GM19023 (cell line): Measurements from ENCODE around the gene ZNF316.
"Not testable (repeated sequence)": the region's sequence is repeated elsewhere in the genome, so short reads cannot be mapped to it uniquely, and the experiment has no call there.

Experiments used
- ATAC-seq: cut with Tn5 transposase; IDR thresholded peaks from one replicate; pipeline ENCODE4 v1.9.1; 2021; ENCODE audit warnings: mild to moderate bottlenecking, moderate library complexity; ENCODE audit not compliant: unreplicated experiment

ZNF316 gene

DNA sequence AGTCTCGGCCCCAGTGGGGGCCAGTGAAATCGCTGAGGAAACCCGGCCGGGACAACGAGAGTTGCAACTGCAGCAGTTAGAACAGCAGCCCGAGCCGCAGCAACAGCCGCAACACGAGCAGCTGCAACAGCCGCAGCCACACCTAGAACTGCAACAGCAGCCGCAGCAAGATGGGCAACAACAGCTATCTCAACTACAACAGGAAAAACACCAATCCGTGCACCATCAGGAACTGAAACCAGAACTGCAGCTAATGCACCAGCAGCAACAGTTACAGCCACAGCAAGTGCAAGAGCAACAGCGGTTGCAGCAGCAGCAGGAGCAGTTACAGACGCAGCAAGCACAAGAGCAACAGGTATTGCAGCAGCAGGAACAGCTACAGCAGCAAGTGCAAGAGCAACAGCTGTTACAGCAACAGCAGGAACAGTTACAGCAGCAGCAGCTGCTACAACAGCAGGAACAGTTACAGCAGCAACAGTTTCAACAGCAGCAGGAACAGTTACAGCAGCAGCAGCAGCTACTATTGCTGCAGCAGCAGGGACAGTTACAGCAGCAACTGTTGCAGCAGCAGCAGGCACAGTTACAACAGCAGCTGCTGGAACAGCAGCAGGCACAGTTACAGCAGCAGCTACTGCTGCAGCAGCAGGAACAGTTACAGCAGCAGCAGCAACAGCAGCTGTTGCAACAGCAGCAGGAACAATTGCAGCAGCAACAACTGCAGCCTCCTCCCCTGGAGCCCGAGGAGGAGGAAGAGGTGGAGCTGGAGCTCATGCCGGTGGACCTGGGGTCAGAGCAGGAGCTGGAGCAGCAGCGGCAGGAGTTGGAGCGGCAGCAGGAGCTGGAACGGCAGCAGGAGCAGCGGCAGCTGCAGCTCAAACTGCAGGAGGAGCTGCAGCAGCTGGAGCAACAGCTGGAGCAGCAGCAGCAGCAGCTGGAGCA, 15.7 kb upstream of the ZNF316 start:
- no peak for ATAC-seq

DNA sequence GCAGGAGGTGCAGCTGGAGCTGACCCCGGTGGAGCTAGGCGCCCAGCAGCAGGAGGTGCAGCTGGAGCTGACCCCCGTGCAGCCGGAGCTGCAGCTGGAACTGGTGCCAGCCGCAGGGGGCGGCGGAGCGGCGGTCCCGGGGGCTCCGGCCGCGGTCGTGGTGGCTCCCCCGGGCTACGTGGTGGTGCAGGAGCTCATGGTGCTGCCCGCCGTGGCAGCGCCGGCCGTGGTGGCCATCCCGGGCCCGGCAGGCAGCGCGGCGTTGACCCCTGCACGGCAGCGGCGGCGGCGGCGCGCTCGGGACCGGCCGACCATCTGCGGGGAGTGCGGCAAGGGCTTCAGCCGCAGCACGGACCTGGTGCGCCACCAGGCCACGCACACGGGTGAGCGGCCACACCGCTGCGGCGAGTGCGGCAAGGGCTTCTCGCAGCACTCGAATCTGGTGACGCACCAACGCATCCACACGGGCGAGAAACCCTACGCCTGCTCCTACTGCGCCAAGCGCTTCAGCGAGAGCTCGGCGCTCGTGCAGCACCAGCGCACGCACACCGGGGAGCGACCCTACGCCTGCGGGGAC, 14.9 kb upstream of the ZNF316 start:
- no peak for ATAC-seq

DNA sequence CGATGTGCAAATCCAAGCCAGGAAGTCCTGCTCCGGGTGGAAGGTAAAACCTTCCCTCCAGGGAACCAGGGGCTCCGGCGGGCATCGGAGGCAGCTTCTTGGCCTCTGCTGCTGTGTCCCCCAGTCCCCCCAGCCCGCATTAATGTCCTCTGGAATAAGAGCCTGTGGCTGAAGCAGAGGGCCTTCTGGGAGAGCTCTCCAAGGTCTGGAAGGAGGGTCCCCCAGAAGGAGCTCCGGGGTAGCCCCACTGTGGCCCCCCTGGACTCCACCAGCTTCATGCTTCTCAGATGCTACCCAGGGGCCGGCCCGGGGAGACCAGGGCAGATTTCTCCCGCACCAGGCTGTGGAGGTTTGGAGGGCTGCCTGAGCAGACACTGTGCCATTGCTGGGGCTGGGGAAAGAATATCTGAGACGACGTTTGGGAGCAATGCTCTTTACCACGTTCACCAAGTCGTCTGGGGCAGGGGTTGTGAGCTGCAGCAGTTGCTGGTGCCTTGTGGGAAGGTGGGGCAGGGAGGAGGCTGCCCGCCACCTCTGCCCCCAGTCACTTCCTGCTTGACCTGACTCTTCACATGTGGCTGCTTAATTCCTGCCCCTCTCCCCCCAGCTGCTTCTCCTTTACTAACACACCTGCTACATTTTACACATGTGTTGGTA, 13.4 kb upstream of the ZNF316 start:
- ATAC-seq: no peak

DNA sequence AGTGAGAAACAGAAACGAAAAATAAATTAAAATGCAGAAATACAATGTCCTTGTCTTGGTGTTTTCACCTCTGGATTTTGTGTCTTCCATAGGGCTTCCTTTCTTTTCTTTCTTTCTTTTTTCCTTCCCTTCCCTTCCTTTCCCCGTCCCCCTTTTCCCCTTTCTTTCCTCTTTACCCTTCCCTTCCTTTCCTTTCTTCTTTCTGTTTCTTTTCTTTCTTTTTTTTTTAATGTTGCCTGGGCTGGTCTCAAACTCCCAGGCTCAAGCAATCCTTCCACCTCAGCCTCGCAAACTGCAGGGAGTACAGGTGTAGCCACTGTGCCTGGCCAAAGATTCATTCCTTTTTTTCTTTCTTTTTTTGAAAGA, 12.9 kb upstream of the ZNF316 start:
- ATAC-seq: no peak

DNA sequence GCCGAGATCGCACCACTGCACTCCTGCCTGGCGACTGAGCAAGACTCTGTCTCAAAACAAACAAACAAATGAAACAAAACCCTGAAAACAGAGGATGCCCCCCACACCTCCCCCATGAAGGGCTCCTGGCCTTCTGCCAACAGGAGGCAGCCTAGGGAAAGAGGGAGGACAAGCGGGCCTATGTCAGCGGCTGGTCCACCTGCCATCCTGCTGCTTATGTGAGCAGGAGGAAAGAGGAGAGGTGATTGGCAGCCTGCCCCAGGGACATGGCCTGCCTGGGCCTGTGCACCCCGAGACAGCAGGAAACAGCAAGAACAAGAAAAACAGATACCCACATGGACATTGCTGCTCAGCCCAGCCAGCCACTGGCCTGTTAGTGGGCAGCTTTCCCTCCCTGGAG, 9.1 kb upstream of the ZNF316 start:
- no peak for ATAC-seq

DNA sequence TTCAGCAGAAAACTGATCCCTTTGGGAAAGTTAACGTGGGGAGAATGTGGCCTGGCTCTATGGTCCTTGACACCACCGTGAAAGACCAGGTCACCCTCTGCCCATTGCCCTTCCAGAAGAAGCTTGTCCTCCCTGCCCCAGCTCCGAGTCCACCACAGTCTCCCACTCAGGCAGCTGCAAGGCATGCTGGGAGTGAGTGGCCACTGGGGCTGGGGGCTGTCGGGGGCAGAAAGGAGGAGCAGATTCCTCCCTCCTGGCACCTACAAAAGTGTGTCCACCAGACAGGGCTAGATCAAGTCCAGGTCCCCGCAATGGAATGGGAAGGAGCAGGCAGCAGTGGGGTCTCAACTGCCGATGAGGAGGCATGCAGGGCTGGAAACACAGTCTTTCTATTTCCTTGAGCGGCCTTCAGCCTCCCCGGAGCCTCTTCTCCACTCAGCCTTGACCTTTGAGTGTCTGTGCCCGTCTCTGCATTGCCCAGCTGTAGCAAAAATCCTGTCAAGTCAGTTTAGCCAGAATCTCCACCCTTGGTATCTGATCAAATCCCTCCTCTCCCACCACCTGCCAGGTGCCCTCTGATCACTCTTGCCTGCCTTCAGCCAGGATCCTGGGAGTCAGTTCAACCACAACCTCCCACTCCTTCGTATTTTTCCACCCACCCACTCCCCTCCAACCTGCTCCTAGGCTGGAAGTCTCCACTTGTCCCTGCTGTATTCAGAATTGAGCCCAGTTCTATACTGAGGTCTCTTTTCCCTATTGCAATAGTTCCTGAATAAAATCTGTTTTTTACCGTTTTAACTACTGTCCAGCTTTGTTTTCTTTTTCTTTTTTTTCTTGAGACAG, 6.9 kb upstream of the ZNF316 start:
- ATAC-seq: no peak

DNA sequence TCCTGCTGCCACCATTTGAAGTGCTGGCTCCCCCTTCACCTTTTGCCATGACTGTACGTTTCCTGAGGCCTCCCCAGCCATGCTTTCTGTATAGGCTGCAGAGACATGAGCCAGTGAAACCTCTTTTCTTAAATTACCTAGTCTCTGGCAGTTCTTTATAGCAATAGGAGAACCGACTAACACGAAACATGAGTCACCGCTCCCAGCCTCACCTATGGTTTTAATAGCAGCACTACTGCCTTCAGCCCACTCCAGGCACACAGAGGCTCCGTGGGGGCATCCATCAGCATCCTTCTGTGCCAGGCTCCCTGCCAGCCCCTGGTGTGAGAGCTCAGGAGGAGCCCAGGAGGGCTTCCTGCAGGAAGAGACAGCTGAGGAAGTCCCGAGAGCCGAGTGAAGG, 5.5 kb upstream of the ZNF316 start:
- ATAC-seq: no peak

DNA sequence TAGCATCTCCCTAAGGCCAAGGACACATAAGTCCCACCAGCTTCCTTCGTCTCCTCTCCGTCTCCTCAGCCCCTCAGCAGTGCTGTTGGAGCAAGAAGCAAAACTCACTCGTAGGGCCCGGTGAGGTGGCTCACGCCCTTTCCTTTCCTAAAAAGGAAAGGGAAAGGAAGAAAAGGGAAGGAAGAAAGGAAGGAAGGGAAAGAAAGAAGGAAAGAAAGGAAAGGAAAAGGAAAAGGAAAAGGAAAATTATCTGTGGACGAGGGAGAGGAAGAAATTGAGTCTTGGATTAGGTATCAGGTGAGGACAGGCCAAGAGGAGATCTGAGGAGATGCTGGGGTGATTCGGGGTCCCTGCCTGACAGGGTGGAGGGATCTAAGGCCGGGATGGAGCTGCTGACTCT, 3.1 kb upstream of the ZNF316 start:
- ATAC-seq: no peak

DNA sequence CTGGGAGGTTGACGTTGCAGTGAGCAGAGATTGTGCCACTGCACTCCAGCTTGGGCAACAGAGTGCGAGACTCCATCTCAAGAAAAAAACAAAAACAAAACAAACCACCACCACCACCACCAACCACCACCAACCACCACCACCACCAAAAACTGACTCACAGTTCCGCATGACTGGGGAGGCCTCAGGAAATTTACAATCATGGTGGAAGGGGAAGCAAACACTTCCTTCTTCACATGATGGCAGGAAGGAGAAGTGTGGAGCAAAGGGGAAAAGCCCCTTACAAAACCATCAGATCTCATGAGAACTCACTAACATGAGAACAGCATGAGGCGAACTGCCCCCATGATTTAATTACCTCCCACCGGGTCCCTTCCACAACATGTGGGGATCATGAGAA, 2.1 kb upstream of the ZNF316 start:
- ATAC-seq: not testable (repeated sequence)

DNA sequence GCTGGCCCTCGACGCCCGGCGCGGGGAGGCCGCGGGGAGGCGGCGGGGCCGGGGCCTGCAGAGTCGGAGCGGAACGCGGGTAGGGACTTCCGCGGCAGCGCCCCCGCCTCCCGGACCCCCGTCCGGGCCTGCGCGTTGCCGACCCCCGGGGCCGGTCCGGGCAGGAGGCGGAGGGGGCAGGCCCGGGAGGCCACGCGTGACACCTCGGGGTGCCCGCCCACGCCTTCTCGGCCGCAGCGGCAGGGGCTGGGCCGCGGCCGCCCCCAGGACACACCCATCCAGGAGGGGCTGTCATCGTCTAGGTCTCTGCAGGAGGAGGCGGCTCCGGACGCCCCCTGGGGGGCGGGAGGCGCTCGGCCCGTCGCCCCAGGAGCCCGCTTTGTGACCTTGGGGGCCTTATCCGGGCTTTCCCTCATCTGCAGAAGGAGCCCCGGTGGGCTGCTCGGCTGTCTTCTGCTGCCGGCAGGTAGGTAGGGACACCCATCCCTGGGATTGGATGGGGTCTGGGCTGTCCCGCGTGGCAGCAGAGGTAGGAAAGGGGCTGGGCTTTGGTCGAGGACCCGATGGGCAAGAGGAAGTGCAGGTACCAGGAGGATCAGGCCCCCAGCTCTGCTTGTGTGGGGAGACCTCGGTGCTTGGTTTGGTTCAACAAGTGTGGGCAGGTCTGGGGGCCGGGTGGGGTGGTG, 569 bp downstream of the ZNF316 start:
- peak; percentile 74 for ATAC-seq

DNA sequence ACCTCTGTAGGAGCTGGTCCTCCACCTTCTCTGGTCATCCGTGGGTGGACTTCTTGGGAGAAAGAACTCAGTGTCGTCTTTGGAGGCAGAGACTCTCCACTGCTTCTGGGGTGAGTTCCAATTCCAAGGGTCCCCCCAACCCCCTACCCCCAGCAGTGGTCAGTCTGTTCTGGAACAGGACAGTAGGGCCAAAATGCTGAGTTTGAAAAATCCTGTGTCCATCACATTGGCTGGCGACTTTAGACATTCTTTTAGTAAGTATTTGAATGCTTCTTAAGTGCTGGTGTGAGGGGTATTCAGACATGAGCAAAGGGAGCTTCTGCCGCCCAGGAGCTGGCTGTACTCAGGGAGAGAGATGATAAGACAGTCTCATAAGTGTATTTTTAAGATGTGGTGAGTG, 1.9 kb downstream of the ZNF316 start:
- no peak for ATAC-seq

DNA sequence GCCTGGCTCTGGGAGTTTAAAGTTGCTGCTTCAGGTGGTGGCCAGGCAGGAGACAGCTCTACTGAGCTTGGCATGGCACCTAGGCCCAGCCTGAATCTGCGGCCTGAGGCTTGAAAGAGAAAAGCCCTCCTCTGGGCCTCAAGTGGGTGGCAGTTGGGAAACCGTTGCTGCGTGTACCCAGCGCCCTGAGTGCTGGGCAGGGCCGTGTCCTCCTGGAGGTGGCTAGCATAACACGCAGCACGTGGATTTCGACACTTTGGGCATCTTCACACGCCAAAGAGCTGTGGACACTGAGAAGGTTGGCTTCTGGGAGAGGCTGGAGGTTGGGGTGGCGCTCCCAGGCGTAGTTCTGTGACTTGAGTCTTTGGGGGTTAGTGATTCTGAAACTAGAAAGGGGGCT, 2.5 kb downstream of the ZNF316 start:
- no peak for ATAC-seq

DNA sequence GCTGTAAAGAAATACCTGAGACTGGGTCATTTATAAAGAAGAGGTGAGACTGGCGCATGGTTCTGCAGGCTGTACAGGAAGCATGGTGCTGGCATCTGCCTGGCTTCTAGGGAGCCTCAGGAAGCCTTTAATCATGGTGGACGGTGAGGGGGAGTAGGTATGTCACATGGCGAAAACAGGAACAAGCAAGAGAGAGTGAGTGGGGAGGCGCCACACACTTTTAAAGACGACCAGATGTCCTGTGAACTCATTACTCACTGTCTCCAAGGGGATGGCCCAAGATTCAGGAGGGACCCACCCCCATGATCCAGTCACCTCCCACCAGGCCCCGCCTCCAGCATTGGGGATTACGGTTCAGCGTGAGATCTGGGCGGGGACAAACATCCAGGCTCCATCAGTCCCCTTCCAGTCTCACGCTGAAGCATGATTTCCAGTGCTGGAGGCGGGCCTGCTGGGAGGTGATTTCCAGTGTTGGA, 3.2 kb downstream of the ZNF316 start:
- no peak for ATAC-seq

DNA sequence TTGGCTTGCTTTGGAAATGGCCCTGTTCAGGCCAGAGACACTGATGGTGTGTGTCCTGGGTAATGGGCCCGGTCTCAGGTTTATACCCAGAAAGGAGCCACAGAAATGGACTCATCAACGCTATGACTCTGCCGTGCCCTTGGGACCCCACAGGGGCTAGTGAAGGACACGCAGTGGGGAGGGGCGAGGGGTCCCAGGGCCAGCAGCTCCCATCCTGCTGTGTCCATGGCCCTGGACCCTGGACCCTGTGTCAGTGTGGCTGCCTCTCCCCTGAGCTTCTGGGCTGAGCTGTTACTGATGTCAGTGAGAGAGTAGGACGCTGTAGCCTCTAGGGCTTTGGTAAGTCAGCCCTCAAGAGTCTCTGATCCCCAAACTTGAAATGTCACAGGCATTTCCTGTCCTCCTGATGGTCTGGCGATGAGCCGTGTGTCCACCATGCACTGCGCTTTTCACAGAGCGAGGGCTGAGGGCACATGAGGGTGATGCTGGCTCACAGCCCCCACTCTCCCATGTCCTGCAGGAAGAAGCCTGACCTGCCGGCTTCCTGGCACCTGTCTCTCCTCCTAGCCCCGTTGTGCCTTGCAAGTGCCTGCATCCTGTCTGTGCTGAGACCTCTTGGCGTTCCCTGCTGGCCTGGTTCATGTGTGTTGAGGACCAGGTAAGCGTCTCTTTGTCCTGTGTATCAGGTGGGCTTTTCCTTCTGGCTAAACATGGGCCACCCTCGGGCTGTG, 4.4 kb downstream of the ZNF316 start:
- ATAC-seq: no peak

DNA sequence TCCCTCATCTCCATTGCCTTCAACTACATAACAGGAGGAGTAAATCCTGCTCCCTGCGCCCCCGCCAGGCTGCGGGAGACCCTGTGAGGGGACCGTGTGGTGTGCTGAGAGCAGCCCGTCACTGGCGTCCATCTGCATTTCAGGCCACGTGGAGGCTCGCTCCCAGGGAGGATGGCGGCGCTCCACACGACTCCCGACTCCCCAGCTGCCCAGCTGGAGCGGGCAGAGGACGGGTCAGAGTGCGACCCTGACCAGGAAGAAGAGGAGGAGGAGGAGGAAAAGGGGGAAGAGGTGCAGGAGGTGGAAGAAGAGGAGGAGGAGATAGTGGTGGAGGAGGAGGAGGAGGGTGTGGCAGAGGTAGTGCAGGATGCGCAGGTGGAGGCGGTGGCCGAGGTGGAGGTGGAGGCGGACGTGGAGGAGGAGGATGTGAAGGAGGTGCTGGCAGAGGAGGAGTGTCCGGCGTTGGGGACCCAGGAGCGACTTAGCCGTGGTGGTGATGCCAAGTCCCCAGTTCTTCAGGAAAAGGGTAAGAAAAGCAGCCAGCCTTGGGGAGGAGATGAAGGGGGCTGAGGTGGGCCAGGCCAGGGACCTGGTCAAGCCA, 5.2 kb downstream of the ZNF316 start:
- ATAC-seq: no peak

DNA sequence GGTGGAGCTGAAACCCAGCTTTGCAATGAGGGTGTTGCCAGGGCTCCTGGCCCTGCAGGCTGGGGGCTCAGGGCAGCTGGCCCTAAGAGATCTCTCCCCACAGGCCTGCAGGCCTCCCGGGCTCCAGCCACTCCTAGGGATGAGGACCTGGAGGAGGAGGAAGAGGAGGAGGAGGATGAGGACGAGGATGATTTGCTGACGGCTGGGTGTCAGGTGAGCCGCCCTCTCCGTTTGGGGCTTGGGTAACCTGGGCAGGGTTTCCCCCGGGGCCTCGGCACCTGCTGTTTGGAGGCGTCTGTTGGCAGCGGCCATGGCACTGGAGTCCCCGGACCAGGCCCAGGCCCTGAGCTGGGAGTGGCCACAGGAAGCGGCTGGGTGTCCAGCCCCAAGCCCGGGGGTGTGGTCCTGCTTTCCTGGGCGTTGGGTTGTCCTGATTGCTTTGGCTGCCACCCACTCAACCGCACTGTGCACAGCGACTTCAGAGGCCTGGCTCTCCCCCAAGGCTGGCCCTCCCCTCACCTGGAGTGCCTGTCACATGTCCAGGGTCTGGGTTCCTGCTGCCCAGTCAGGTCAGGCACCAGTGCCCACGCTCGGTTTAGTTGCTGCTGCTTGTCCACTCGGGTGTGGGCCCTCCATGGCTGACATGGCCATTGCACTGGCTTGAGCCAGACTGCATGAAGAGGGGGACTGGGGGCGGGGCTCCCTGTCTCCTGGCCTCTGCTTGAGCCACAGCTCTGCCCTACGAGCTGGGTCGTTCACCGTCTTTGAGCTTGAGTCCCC, 5.9 kb downstream of the ZNF316 start:
- ATAC-seq: no peak

DNA sequence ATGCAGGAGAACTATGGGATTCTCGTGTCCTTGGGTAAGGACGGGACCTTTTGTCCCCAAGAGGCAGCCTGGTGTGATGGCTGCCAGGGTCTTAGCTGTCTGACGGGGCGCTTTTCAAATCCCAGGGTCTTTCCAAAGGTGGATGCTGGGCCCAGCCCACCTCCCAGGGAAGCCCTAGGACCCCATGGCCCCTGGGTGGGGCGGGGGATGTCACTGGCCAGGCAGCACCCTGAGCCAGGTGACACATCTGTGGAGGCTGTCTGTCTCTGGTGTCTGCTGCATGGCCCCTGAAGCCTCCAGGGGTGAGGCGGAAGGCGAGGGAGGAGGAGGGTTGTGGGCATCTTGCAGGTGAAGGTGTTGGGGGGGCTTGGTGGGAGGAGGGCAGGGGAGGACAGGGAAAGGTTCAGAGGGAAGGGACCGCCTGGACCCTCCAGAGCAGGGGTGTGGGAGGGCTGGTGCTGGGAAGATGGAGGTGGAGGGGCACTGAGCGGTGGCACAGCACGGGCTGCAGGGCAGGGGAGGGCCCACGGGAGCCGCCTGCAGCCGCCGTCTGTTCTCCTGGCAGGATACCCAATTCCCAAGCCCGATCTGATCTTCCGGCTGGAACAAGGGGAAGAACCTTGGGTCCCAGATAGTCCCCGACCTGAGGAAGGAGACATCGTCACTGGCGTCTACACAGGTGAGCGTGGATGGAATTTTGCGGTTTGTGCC, 7.0 kb downstream of the ZNF316 start:
- no peak for ATAC-seq

DNA sequence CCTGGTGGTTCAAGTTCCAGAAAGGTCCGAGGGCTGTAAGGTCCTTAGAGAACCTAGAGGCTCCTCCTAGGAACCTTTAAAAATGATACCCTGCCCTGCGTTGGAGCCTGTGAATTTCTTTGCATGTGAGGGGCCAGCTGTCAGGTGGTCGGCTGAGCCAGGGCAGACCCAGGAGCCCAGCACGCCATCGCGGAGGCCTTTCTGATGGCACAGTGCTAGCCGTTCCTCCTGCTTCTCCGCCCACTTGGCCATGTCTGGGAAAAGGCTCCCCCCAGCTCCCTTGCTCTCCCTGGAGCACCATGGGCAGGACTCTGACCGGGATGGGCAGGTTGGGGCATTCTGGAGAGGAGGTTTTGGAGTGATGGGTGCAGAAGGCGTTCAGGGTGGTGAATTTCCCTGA, 7.6 kb downstream of the ZNF316 start:
- no peak for ATAC-seq
